Measurements from ENCODE around the gene RNU6-9. TPM values are rescaled to one million over a fixed set of nuclear protein-coding genes. Genes with fewer than 3 reads are reported as not detected.

RNU6-9 gene
- total RNA-seq, 1 experiment from 2014 or later: not detected

GRCh38 chr19:924553-925086 lies 31.3 kb downstream of the RNU6-9 start:
- Histone ChIP-seq H3K27me3 (no peaks in the 10 kb centered on the region; the same call in 1 of the 2 replicates), H3K9me3 (replicated peaks) (no peaks in the 10 kb centered on the region), H3K36me3 (no peaks in the 10 kb centered on the region), H3K4me3 (peak overlapping the region; percentile 92), H3K27ac (no peak overlapping the region), H3K4me1 (peaks cover 11% of the 10 kb centered on the region)
- no peak for DNase-seq

GRCh38 chr19:925087-925525 lies 31.8 kb downstream of the RNU6-9 start:
- peak overlapping the region; percentile 92 for H3K4me3 ChIP-seq
- H3K27ac ChIP-seq: peak overlapping the region; percentile 63
- peak in 1 of 2 experiments; percentile 44 for DNase-seq
- no peaks in the 10 kb centered on the region; the same call in 1 of the 2 replicates for H3K36me3 ChIP-seq
- H3K4me1 ChIP-seq: peaks cover 11% of the 10 kb centered on the region
- no peaks in the 10 kb centered on the region for H3K27me3 ChIP-seq
- no peaks in the 10 kb centered on the region for H3K9me3 ChIP-seq (replicated peaks)

- Histone ChIP-seq H3K27ac (peak within 1 kb of the TSS; percentile 63), H3K9me3 (replicated peaks) (no peaks in the 10 kb centered on the region), H3K4me1 (peaks cover 11% of the 10 kb centered on the region), H3K36me3 (no peaks in the 10 kb centered on the region; the same call in 1 of the 2 replicates), H3K4me3 (peak within 1 kb of the TSS; percentile 92), H3K27me3 (no peaks in the 10 kb centered on the region)
- peak; percentile 84 to 89 for DNase-seq
Observed at GRCh38 chr19:925526-926322, 32.4 kb downstream of the RNU6-9 start, which contains the start of gene ARID3A. ARID3A (plus strand) TSS chr19:926035; CDS start chr19:929529, 3,494 bp downstream.

GRCh38 chr19:926323-926588 lies 33.0 kb downstream of the RNU6-9 start:
- Histone ChIP-seq H3K36me3 (no peaks in the 10 kb centered on the region; the same call in 1 of the 2 replicates), H3K9me3 (replicated peaks) (no peaks in the 10 kb centered on the region), H3K4me1 (peaks cover 11% of the 10 kb centered on the region), H3K27me3 (no peaks in the 10 kb centered on the region), H3K4me3 (peak overlapping the region; percentile 92), H3K27ac (peak overlapping the region; percentile 38; the same call in 1 of the 2 replicates)
- no peak for DNase-seq

- H3K4me1 ChIP-seq: peaks cover 11% of the 10 kb centered on the region
- peak; percentile 41 to 42 for DNase-seq
- H3K4me3 ChIP-seq: peak overlapping the region; percentile 92
- H3K27me3 ChIP-seq: no peaks in the 10 kb centered on the region
- H3K36me3 ChIP-seq: no peaks in the 10 kb centered on the region; the same call in 1 of the 2 replicates
- no peaks in the 10 kb centered on the region for H3K9me3 ChIP-seq (replicated peaks)
- H3K27ac ChIP-seq: peak overlapping the region; percentile 38; the same call in 1 of the 2 replicates
Observed at GRCh38 chr19:926589-927350, 33.5 kb downstream of the RNU6-9 start.

GRCh38 chr19:927351-927779 lies 34.1 kb downstream of the RNU6-9 start:
- H3K4me3 ChIP-seq: peak overlapping the region; percentile 92
- H3K27me3 ChIP-seq: no peaks in the 10 kb centered on the region
- H3K4me1 ChIP-seq: peaks cover 12% of the 10 kb centered on the region
- H3K27ac ChIP-seq: no peak overlapping the region
- H3K36me3 ChIP-seq: no peaks in the 10 kb centered on the region; the same call in 1 of the 2 replicates
- H3K9me3 ChIP-seq (replicated peaks): no peaks in the 10 kb centered on the region
- peak in 1 of 2 experiments; percentile 26 for DNase-seq

- no peak overlapping the region for H3K4me3 ChIP-seq
- no peak for DNase-seq
- H3K4me1 ChIP-seq: peaks cover 17% of the 10 kb centered on the region
- no peaks in the 10 kb centered on the region for H3K9me3 ChIP-seq (replicated peaks)
- no peaks in the 10 kb centered on the region for H3K27me3 ChIP-seq
- no peaks in the 10 kb centered on the region; the same call in 1 of the 2 replicates for H3K36me3 ChIP-seq
- no peak overlapping the region for H3K27ac ChIP-seq
Observed at GRCh38 chr19:927780-928401, 34.6 kb downstream of the RNU6-9 start.

- H3K27me3 ChIP-seq: no peaks in the 10 kb centered on the region
- H3K4me3 ChIP-seq: no peak overlapping the region
- no peaks in the 10 kb centered on the region; the same call in 1 of the 2 replicates for H3K36me3 ChIP-seq
- peaks cover 18% of the 10 kb centered on the region for H3K4me1 ChIP-seq
- no peaks in the 10 kb centered on the region for H3K9me3 ChIP-seq (replicated peaks)
- no peak for DNase-seq
- no peak overlapping the region for H3K27ac ChIP-seq
Observed at GRCh38 chr19:928471-929202, 35.4 kb downstream of the RNU6-9 start.

GRCh38 chr19:929203-929890 lies 36.1 kb downstream of the RNU6-9 start:
- H3K9me3 ChIP-seq (replicated peaks): no peaks in the 10 kb centered on the region
- H3K27ac ChIP-seq: no peak overlapping the region
- no peak overlapping the region for H3K4me3 ChIP-seq

GRCh38 chr19:929891-930258 lies 36.6 kb downstream of the RNU6-9 start:
- DNase-seq: no peak
- H3K4me3 ChIP-seq: no peak overlapping the region
- H3K4me1 ChIP-seq: peaks cover 25% of the 10 kb centered on the region
- H3K27me3 ChIP-seq: no peaks in the 10 kb centered on the region
- H3K9me3 ChIP-seq (replicated peaks): no peaks in the 10 kb centered on the region
- H3K27ac ChIP-seq: no peak overlapping the region
- H3K36me3 ChIP-seq: no peaks in the 10 kb centered on the region; the same call in 1 of the 2 replicates

More at GRCh38 chr19:929203-929890, 36.1 kb downstream of the RNU6-9 start:
- Histone ChIP-seq H3K36me3 (no peaks in the 10 kb centered on the region; the same call in 1 of the 2 replicates), H3K27me3 (no peaks in the 10 kb centered on the region), H3K4me1 (peaks cover 21% of the 10 kb centered on the region)
- DNase-seq: no peak

- no peak overlapping the region for H3K27ac ChIP-seq
- no peak overlapping the region for H3K4me3 ChIP-seq
- peaks cover 29% of the 10 kb centered on the region for H3K4me1 ChIP-seq
- H3K27me3 ChIP-seq: no peaks in the 10 kb centered on the region
- H3K9me3 ChIP-seq (replicated peaks): no peaks in the 10 kb centered on the region
- DNase-seq: no peak
- peaks cover 10% of the 10 kb centered on the region for H3K36me3 ChIP-seq
Observed at GRCh38 chr19:931860-932647, 38.8 kb downstream of the RNU6-9 start.

- H3K36me3 ChIP-seq: peaks cover 16% of the 10 kb centered on the region
- peak overlapping the region; percentile 22; the same call in 1 of the 2 replicates for H3K27ac ChIP-seq
- peak; percentile 88 to 89 for DNase-seq
- no peaks in the 10 kb centered on the region for H3K9me3 ChIP-seq (replicated peaks)
- peaks cover 29% of the 10 kb centered on the region for H3K4me1 ChIP-seq
- peak overlapping the region; percentile 6; the same call in 1 of the 2 replicates for H3K4me3 ChIP-seq
- H3K27me3 ChIP-seq: no peaks in the 10 kb centered on the region
Observed at GRCh38 chr19:932648-933552, 39.6 kb downstream of the RNU6-9 start.

All from SJCRH30 (cell line).